ENCODE data around the gene VPS26C. TPM values are rescaled to one million over a fixed set of nuclear protein-coding genes. Genes with fewer than 3 reads are reported as not detected.
"Not testable (repeated sequence)": the region's sequence is repeated elsewhere in the genome, so short reads cannot be mapped to it uniquely, and the experiment has no call there.

Gene VPS26C
- 49.9 TPM for total RNA-seq
- long read RNA-seq, transcript VPS26C-201 (8 exons, 3,256 nt): major isoform, 37 of 75 reads
- long read RNA-seq, transcript VPS26C-207 (7 exons, 937 nt): minor isoform, 6 of 75 reads
- long read RNA-seq, partial matches to known transcripts: 8 of 75 reads
- long read RNA-seq, other reads (novel, unspliced or antisense): 12 of 75 reads

- intact Hi-C loops (cut with micrococcal nuclease): no loop called here
- DNase-seq (peak; percentile 99), ATAC-seq (peak; percentile 94)
These were observed at the start of gene VPS26C for GRCh38 chr21:37267269-37268185. Gene VPS26C (minus strand): TSS chr21:37267334. CDS start chr21:37267294, 40 bp downstream.

GRCh38 chr21:37316072-37316471 lies 48.9 kb upstream of the VPS26C start:
- intact Hi-C loops (cut with micrococcal nuclease): not testable (repeated sequence)

GRCh38 chr21:37300114-37300751 lies 33.1 kb upstream of the VPS26C start:
- no peak for DNase-seq
- intact Hi-C loops (cut with micrococcal nuclease): no loop called here
- ATAC-seq: no peak

More at GRCh38 chr21:37316072-37316471, 48.9 kb upstream of the VPS26C start:
- not testable (repeated sequence) for ATAC-seq, DNase-seq

GRCh38 chr21:37297364-37297763 lies 30.2 kb upstream of the VPS26C start:
- intact Hi-C loops (cut with micrococcal nuclease): no loop called here
- DNase-seq: no peak
- no peak for ATAC-seq

GRCh38 chr21:37294679-37295078 lies 27.5 kb upstream of the VPS26C start:
- no peak for DNase-seq
- intact Hi-C loops (cut with micrococcal nuclease): no loop called here
- ATAC-seq: peak; percentile 38

GRCh38 chr21:37292941-37293340 lies 25.8 kb upstream of the VPS26C start:
- DNase-seq (no peak), ATAC-seq (no peak)
- intact Hi-C loops (cut with micrococcal nuclease): no loop called here

- DNase-seq (no peak), ATAC-seq (no peak)
- intact Hi-C loops (cut with micrococcal nuclease): no loop called here
These were observed 24.9 kb upstream of the VPS26C start for GRCh38 chr21:37292041-37292440.

GRCh38 chr21:37283191-37283710 lies 16.1 kb upstream of the VPS26C start:
- intact Hi-C loops (cut with micrococcal nuclease); ATAC-seq; DNase-seq: not testable (repeated sequence)

- ATAC-seq; DNase-seq; intact Hi-C loops (cut with micrococcal nuclease): not testable (repeated sequence)
These were observed 15.5 kb upstream of the VPS26C start for GRCh38 chr21:37282602-37283001.

- DNase-seq (no peak), ATAC-seq (peak; percentile 43)
- intact Hi-C loops (cut with micrococcal nuclease): no loop called here
These were observed 14.9 kb upstream of the VPS26C start for GRCh38 chr21:37281993-37282392.

GRCh38 chr21:37281579-37281978 lies 14.4 kb upstream of the VPS26C start:
- ATAC-seq (no peak), DNase-seq (no peak)
- intact Hi-C loops (cut with micrococcal nuclease): no loop called here

- ATAC-seq; DNase-seq; intact Hi-C loops (cut with micrococcal nuclease): not testable (repeated sequence)
These were observed 12.1 kb upstream of the VPS26C start for GRCh38 chr21:37279271-37279670.

- intact Hi-C loops (cut with micrococcal nuclease): no loop called here
- DNase-seq (no peak), ATAC-seq (no peak)
These were observed 11.1 kb upstream of the VPS26C start for GRCh38 chr21:37278199-37278598.

- intact Hi-C loops (cut with micrococcal nuclease): no loop called here
- no peak for ATAC-seq
- no peak for DNase-seq
These were observed 9.2 kb upstream of the VPS26C start for GRCh38 chr21:37276377-37276776.

- DNase-seq (no peak), ATAC-seq (no peak)
- intact Hi-C loops (cut with micrococcal nuclease): no loop called here
These were observed 7.0 kb upstream of the VPS26C start for GRCh38 chr21:37273911-37274690.

GRCh38 chr21:37273440-37273839 lies 6.3 kb upstream of the VPS26C start:
- ATAC-seq: no peak
- intact Hi-C loops (cut with micrococcal nuclease): no loop called here
- DNase-seq: no peak

GRCh38 chr21:37272897-37273296 lies 5.8 kb upstream of the VPS26C start:
- intact Hi-C loops (cut with micrococcal nuclease): no loop called here
- DNase-seq (no peak), ATAC-seq (no peak)

- intact Hi-C loops (cut with micrococcal nuclease): no loop called here
- DNase-seq (no peak), ATAC-seq (no peak)
These were observed 3.6 kb upstream of the VPS26C start for GRCh38 chr21:37270576-37271365.
